Brain microvascular endothelial cell (primary cell): Measurements from ENCODE around the gene SLC5A2.
"Not testable (repeated sequence)": the region's sequence is repeated elsewhere in the genome, so short reads cannot be mapped to it uniquely, and the experiment has no call there.

Source experiments
- DNase-seq: peaks from one replicate; pipeline ENCODE4 v3.0.0-alpha.2; 2020
- H3K27ac ChIP-seq: fragments of 250-450 bp; sonication (Bioruptor Pico); 2 replicates; pipeline ENCODE4 v1.5.1; 2020; ENCODE audit warnings: mild to moderate bottlenecking, moderate library complexity
- H3K27me3 ChIP-seq: fragments of 250-450 bp; sonication (Bioruptor Pico); replicated peaks from 2 replicates; pipeline ENCODE4 v1.5.1; 2020; ENCODE audit warnings: mild to moderate bottlenecking
- H3K36me3 ChIP-seq: fragments of 250-450 bp; sonication (Bioruptor Pico); replicated peaks from 2 replicates; pipeline ENCODE4 v1.5.1; 2020; ENCODE audit warnings: mild to moderate bottlenecking
- H3K4me3 ChIP-seq: 2 replicates; pipeline ENCODE4 v1.5.1; 2011; ENCODE audit warnings: low read depth, mild to moderate bottlenecking, control low read depth, low read length, moderate library complexity
- in situ Hi-C: cut with HindIII; loops from 2 replicates; pipeline ENCODE4 v1.10.0; 2017; ENCODE audit warnings: low sequenced_read_pairs, low pct_ligation_motif_present
- TF ChIP-seq, protein P1 (sequence below): IDR thresholded peaks from 2 replicates; pipeline ENCODE4 v1.5.1; 2011; ENCODE audit warnings: low read depth, mild to moderate bottlenecking, moderate library complexity, low read length, control low read depth, inconsistent platforms; ENCODE audit errors: missing control alignments

SLC5A2 gene

DNA sequence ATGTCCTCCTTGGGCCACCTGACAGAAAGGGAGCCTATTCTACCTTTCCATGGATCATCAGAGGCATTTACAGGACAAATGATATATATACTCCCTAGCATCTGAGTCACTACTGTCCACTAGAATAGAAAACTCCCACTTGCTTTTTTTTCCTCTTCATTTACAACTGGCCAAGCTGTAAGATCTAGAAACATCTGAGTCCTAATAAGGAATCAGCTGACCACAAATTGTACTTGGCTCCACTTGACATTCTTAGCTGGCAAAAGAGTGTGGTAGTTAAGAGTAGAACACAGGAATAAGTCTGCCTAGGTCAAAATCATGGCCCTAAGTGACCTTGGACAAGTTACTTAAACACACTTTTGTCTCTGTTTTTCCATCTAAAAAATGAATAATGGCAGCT lies 20.1 kb downstream of the SLC5A2 start:
- TF ChIP-seq, protein P1, sequence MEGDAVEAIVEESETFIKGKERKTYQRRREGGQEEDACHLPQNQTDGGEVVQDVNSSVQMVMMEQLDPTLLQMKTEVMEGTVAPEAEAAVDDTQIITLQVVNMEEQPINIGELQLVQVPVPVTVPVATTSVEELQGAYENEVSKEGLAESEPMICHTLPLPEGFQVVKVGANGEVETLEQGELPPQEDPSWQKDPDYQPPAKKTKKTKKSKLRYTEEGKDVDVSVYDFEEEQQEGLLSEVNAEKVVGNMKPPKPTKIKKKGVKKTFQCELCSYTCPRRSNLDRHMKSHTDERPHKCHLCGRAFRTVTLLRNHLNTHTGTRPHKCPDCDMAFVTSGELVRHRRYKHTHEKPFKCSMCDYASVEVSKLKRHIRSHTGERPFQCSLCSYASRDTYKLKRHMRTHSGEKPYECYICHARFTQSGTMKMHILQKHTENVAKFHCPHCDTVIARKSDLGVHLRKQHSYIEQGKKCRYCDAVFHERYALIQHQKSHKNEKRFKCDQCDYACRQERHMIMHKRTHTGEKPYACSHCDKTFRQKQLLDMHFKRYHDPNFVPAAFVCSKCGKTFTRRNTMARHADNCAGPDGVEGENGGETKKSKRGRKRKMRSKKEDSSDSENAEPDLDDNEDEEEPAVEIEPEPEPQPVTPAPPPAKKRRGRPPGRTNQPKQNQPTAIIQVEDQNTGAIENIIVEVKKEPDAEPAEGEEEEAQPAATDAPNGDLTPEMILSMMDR = no peak
- no peak overlapping the region for H3K27ac ChIP-seq
- H3K4me3 ChIP-seq = no peak overlapping the region
- no peak for DNase-seq
- H3K36me3 ChIP-seq = peaks cover 16% of the 10 kb centered on the region
- in situ Hi-C loops = no loop called here
- no peaks in the 10 kb centered on the region for H3K27me3 ChIP-seq

DNA sequence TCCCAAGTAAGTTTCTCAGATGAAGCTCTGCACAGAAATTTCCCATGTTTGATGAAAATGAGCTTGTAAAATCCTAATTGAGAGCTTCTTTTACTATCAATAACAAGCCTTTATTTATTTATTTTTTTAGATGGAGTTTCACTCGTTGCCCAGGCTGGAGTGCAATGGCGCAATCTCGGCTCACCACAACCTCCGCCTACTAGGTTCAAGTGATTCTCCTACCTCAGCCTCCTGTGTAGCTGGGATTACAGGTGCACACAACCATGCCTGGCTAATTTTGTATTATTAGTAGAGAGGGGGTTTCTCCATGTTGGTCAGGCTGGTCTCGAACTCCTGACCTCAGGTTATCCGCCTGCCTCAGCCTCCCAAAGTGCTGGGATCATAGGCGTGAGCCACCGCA lies 20.6 kb downstream of the SLC5A2 start:
- in situ Hi-C loops, H3K27me3 ChIP-seq: not testable (repeated sequence)

DNA sequence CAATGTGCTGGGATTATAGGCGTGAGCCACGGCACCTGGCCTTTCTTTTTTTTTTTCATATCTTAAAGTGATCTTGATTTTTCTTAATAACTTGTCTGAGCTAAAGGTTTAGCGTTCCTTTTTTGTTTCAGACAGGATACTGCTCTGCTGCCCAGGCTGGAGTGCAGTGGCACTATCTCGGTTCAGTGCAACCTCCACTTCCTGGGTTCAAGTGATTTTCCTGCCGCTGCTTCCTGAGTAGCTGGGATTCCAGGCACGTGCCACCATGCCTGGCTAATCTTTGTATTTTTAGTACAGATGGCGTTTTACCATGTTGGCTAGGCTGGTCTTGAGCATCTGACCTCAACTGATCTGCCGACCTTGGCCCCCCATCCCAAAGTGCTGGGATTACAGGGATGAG lies 21.2 kb downstream of the SLC5A2 start:
- H3K36me3 ChIP-seq = peaks cover 14% of the 10 kb centered on the region
- TF ChIP-seq, protein P1 = no peak
- H3K27me3 ChIP-seq = no peaks in the 10 kb centered on the region
- no peak for DNase-seq
- H3K4me3 ChIP-seq = no peak overlapping the region
- no peak overlapping the region for H3K27ac ChIP-seq
- in situ Hi-C loops = no loop called here

More for the DNA sequence above, 20.6 kb downstream of the SLC5A2 start:
- not testable (repeated sequence) for DNase-seq, H3K4me3 ChIP-seq, H3K27ac ChIP-seq
- H3K36me3 ChIP-seq = peaks cover 17% of the 10 kb centered on the region

- no peak overlapping the region for H3K27ac ChIP-seq
- H3K27me3 ChIP-seq = no peaks in the 10 kb centered on the region
- TF ChIP-seq, protein P1 = no peak
- DNase-seq = no peak
- in situ Hi-C loops = no loop called here
- H3K4me3 ChIP-seq = no peak overlapping the region
- peaks cover 7% of the 10 kb centered on the region for H3K36me3 ChIP-seq
These were observed 22.6 kb downstream of the SLC5A2 start for GRCh38 chr16:31505483-31505882.

GRCh38 chr16:31507617-31507928 lies 24.6 kb downstream of the SLC5A2 start:
- Histone ChIP-seq H3K27me3 (no peaks in the 10 kb centered on the region), H3K27ac (peak overlapping the region; percentile 97), H3K36me3 (peaks cover 7% of the 10 kb centered on the region), H3K4me3 (peak overlapping the region; percentile 97)
- in situ Hi-C loops = no loop called here
- DNase-seq = no peak
- TF ChIP-seq, protein P1 = no peak

- in situ Hi-C loops = no loop called here
- peak within 1 kb of the TSS; percentile 97 for H3K4me3 ChIP-seq
- TF ChIP-seq, protein P1 = no peak
These were observed 25.2 kb downstream of the SLC5A2 start, which contains the start of gene RUSF1 for GRCh38 chr16:31507929-31508705. TSS of gene RUSF1 (minus strand) at chr16:31508391. CDS start at chr16:31508373, 18 bp downstream.

More at GRCh38 chr16:31507929-31508705, 25.2 kb downstream of the SLC5A2 start, which contains the start of gene RUSF1:
- peak; percentile 85 for DNase-seq
- Histone ChIP-seq H3K27me3 (no peaks in the 10 kb centered on the region), H3K36me3 (peaks cover 7% of the 10 kb centered on the region), H3K27ac (peak within 1 kb of the TSS; percentile 97)
